ENCODE measurements around the gene ELL2. TPM values are rescaled to one million over a fixed set of nuclear protein-coding genes. Genes with fewer than 3 reads are reported as not detected.

The ELL2 gene
- 10 to 100 TPM; 82.6 to 96.8 TPM for total RNA-seq

DNA sequence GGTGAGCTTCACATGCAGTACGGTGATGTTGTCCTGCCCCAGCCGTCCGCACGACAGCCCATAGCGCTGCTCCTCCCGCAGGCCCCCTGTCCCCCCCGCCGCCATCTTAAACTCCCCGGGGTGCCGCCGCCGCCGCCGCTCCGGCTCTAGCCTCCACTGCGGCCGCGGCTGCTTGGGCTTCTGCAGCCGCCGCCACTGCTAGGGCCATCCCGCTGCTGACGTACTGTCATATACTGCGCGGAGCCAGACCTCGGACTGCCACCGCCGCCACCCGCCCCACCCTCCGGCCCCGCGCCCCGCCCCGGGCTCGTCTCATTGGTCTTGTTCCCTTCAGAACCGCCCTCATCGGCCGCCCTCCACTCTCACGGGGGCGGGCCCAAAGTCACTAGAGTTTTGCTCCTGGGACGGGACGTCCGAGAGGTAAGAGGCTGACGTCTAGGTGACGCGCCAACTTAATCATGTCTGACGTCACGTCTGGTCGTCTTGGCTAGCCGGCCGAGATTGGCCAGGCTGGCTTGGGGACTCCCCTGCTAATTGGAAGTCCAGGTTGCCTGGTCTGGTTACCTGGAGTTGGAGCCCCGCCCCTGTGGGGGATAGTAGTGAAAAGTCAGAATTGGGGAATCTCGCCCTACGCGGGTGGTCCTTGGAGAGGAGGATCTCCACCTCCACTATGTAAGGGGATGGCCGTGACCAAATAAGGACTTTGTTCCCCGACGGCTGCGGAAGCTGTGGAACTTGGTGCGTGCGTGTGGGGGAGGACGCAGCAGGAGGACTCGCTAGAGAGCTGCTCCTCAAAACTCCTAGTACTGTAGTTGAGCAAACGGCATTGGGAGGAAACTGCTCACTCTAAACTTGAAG lies at the start of gene ELL2:
Gene ELL2, minus strand, starts transcription at position 235 of the 858 bp plus-strand sequence. Its CDS starts 130 bp downstream, at position 105.
- POLR2A ChIA-PET = interaction anchor here (1.5 kb wide), 1 partner anchor 100 kb away, joined by 3 read pairs; no protein-coding TSS in a partner anchor
- CTCF ChIA-PET = interaction anchor here (0.6 to 1.2 kb wide), 4 partner anchors 44 to 375 kb away, joined by 3 read pairs; no protein-coding TSS in a partner anchor

DNA sequence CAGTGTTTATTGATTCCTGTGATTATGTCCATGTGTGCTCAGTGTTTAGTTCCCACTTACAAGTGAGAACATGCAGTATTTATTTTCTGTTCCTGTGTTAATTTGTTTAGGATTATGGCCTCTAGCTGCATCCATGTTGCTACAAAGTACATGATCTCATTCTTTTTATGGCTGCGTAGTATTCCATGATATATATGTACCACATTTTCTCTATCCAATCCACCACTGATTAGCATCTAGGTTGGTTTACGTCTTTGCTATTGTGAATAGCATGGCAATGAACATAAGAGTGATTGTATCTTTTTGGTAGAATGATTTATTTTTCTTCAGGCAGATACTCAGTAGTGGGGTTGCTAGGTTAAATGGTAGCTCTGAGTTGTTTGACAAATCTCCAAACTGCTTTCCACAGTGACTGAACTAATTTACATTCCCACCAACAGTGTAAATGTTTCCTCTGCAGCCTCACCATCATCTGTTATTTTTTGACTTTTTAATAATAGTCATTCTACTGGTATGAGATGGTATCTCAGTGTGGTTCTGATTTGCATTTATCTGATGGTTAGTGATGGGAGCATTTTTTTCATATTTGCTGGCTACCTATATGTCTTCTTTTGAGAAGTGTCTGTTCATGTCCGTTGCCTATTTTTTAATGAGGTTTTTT lies 47.5 kb upstream of the ELL2 start:
- POLR2A ChIA-PET = no interaction called here
- CTCF ChIA-PET = no interaction called here

DNA sequence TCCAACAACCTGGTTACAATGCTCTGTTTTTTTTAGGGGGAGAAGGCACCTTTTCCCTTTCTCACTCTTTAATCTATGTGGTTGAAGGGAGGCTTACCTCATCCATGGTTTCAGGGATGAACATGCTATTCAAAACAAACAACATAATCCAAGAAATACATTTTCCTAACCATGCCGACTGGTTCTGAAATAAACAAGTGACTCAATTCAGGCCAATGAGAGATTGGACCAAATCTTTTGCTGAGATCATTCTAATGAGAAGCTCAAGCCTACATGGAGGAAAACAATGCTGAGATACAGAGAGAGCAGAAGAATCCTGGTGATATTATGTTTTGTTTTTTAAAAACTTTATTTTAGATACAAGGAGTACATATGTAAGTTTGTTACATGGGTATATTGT lies 46.8 kb upstream of the ELL2 start:
- ChIA-PET POLR2A (no interaction called here), CTCF (no interaction called here)

DNA sequence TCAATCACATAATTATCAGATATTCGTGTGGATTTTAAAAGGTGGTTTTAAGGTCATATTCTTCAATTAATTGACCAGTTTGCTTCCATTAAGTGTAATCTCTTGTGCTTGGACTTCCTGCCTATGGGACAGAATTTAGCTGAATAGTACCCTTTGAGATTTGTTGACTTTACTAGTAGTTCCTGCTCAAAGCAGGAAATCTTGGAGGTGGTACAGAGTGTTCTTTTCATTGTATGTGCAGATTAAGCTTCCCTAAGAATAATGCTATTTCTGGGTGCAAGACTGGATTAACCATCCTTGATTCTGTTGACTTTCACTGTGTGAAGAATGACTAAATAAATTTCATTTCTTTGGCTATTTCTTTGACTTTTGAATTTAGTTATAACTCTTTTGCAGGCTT lies 45.4 kb upstream of the ELL2 start:
- ChIA-PET POLR2A (no interaction called here), CTCF (no interaction called here)

DNA sequence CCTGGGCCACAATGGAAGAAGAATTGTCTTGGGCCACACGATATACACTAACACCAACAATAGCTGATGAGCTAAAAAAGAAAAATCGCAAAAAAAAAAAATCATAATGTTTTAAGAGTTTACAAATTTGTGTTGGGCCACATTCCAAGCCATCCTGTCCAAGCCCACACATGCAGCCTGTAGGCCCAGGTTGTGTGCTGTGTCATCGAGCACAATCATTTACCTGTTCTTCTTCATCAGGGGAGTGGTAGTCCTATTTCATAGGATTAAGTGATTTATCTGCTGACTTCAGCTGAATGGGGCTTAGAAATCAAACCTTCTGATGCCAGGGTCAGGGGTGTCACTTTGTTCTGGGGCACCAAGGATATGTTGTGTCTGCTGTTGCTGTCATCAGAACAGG lies 44.6 kb upstream of the ELL2 start:
- CTCF ChIA-PET = no interaction called here

DNA sequence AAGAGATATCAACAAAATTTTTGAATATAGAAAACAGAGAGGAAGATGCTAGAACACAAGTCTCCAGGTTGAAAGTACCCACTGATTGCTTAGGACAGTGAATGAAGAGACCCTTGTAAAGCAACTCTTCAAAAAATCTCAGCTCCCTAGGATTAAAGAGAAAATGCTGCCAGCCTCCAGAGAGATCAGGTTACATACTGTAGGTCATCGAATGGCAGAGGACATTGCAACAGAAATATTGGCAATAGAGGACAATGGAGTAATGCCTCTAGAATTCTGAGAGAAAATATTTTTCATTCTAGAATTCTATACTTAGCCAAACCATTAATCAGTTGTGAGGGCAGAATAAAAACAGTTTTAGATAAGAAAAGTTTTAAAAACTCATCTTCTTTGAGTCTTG lies 43.1 kb upstream of the ELL2 start:
- ChIA-PET CTCF (no interaction called here), POLR2A (no interaction called here)

More for the DNA sequence above, 44.6 kb upstream of the ELL2 start:
- POLR2A ChIA-PET = no interaction called here

DNA sequence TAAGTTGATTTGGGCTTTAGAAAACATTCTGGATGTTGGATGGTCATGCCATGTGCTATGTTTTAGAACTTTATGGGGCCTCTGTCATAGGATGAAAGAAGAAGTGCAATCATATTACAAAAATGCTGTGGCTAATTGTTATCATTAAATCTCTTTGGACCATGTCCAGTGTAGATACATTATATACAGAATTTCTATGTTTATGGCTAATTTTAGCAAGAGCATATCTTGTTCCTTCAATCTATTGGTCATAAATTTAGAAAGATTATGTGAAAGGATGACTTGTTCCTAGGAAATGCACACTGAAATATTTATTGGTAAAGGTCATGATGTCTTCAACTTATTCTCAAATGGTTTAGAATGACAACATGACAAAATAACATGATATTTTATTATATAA lies 42.4 kb upstream of the ELL2 start:
- POLR2A ChIA-PET = no interaction called here
- CTCF ChIA-PET = no interaction called here

DNA sequence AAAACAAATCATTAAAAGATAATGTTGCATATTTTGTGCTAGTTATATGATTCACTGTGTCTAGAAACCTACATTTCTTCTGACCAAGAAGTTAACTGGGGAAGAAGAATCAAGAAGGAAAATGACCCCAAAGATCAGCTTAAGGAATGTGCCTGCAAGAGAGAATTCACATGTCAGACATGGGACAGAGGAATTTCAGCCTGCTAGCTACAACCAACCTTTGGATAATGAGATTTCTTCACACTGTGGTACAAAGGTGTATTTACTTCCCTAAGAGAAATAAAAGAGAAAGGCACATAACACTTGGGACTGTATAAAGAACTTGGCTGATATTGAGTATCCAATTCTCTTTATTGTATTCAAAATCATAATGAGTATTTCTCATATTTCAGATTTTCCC lies 39.6 kb upstream of the ELL2 start:
- CTCF ChIA-PET = no interaction called here
- POLR2A ChIA-PET = no interaction called here

DNA sequence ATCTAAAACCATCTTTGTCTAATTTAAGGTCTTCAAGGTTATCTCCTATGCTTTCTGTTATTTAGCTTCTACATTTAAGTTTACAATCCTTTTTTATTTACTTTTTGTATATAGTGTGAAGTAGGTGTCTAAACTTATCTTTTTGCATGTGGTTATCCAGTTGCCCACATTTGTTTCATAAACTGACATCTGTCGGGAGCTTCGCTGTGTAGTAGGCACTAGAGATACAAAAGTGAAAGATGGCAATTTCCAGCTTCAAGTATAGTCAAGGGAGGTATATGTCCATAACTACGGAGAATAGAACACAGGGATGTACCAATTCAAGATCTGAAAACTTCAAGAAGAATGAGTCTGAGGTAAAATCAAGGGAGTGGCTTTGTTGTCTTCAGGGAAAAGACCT lies 38.7 kb upstream of the ELL2 start:
- CTCF ChIA-PET = no interaction called here
- POLR2A ChIA-PET = no interaction called here

DNA sequence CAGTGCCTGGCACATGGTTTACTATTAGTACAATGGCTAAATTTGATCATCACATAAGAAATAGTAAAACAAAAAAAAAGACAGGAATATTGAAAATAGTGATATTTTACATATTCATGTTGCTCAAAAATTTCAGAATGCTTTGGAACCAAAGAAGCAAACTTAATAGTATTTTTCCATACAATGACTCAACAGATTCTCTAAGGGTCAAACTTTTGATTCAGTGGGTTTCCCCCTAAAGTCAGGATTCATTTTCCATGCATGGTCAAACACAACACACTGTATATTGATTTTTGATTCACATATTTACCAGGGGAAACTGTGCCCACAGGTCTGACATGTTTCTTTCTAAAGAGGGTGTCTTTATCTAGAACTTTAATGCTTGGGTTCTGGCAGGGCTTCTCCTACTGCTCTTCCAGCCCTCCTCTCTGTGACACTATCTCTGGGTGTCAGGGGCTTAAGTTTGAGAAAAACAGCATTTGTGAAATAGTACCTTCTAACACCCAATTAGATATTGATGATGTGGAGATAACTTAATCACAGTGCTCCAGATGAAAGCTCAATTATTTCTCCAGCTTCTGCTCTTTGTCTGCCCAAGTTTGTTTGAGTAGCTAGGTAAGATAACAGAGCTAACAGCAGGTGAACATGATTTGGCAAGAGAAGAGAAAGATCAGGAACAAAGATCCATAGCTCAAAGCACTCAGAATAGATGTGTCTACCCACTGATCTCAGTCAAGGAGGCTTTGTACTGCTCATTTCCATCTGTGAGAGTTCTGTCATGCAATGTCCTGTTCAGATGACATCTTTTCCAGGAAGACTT lies 35.5 kb upstream of the ELL2 start:
- POLR2A ChIA-PET = no interaction called here
- CTCF ChIA-PET = no interaction called here

DNA sequence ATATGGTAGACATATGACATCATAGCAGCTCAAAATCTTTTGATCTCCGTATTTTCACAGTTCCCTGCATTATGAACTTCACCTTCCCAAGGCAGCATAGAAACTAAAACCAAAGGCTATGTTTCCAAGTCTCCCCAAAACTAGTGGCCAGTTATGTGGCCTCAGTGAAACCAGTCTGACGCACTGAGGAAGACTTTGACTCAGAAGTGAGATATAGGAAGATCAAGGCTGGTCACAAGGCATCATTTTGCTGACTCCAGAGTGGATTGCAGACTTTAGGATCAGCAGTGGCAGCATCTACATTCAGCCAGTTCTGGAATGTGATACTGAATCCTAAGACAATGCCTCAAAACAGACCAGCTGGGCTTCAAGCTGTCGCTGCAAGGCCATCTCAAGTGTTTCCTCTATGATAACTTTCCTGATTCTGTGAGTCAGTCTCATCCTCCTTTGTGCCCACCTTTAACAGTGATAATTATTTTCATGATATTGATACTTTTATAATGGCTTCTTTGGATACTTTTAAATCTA lies 34.4 kb upstream of the ELL2 start:
- CTCF ChIA-PET = no interaction called here

DNA sequence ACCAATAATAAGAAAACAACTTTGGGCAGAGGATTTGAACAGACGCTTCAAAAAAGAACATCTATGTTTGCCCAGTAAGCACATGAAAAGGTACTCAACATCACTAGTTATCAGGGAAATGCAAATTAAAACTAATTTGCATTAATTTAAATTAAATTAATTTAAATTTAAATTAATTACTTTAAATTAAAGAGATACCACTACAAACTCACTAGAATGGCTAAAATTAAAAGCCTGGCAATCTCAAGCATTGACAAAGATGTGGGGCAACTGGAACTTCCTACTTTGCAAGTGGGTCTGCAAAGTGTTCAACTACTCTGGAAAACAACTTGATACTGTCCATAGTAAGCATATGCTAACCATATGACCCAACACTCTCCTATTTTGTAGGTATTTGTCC lies 32.1 kb upstream of the ELL2 start:
- ChIA-PET CTCF (no interaction called here), POLR2A (no interaction called here)

More for the DNA sequence above, 34.4 kb upstream of the ELL2 start:
- POLR2A ChIA-PET = no interaction called here

DNA sequence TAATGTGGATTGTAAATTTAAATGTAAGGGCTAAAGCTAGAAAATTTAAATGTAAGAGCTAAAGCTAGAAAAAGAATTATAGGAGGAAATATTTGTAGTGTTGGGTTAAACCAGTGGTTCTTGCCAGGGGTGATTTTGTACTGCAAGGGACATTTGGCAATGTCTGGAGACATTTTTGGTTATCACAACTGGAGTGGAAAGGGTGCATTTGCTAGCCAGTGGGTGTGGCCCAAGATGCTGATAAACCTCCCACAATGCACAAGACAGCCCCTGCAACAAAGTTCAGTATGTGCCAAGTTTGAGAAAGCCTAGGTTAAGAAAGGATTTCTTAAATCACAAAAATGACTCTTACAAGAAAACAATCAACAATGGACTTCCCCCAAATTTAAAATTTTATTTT lies 31.6 kb upstream of the ELL2 start:
- CTCF ChIA-PET = no interaction called here
- POLR2A ChIA-PET = no interaction called here

DNA sequence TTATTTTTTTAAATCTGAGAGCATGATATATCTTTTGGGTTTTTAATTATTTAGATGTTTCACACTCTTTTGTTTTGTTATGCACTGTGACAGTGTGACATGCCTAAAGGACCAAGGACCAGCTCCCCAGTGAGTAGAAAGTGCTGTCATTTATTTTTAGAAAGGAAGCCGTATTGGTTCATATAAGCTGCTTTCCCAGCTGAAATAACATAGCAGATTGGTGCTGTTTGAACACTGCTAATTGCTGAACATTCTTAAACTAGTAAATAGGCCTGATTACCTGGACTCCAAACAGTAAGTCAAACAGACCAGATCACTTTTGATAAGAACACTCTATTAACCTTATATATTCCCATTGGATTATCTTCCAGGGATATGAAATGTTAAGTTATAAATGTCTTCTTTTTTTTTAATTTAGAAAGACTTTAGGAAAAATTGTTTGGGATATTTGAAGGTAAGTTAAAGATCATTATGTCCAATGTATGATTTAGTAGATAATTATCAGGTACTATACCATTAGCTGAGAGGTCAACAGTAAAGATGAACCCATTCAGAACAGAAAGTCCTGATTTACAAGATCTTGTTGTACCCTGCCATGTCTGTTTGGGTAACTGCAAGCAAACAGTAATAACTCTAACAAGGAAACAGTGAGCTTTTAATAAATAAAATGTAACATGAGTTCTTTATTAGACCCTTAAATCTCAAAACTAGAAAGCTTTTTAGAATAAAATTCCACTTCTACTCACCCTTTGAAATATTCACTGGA lies 27.8 kb upstream of the ELL2 start:
- ChIA-PET POLR2A (no interaction called here), CTCF (no interaction called here)

DNA sequence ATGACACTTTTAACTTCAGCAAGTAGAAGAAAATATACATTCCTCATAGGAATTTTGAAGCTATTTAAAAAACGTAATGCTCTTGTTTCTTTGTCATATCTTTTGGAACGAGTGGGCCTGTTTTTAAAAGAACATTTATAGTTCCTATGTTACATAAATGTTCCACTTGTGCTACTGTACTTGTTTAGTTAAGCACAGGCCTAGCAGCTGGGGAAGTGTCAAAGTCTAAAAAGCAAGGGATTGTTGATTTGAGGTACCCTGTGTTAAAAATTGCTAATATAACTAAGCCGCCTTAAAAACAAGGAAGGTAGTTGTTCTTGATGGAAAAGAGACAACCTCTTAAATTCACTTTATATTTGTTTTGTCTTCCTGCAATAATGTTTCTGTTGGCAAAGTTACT lies 27.2 kb upstream of the ELL2 start:
- CTCF ChIA-PET = interaction anchor here (0.6 kb wide), 1 partner anchor 433 kb away, joined by 5 read pairs; no protein-coding TSS in a partner anchor
- POLR2A ChIA-PET = no interaction called here

DNA sequence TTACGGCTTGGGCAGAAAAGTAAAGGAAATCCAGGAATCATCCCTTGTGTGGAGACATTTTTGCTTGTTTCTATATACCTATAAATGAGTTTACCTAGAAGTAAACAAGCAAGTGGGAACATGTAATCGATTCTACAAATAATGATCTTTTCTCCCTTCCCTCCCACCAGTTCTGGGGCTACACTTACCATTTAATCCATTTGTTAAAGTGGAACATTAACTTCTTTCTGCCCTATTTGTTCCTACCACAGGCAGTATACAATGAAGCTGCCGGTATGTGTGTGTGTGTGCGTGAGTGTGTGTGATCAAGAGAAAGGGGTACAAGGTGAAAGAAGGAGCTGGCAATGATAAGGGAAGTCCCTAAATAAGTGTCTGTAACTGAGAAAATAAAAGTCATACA lies 26.4 kb upstream of the ELL2 start:
- CTCF ChIA-PET = interaction anchor here (0.6 kb wide), 1 partner anchor 433 kb away, joined by 5 read pairs; no protein-coding TSS in a partner anchor
- POLR2A ChIA-PET = no interaction called here

DNA sequence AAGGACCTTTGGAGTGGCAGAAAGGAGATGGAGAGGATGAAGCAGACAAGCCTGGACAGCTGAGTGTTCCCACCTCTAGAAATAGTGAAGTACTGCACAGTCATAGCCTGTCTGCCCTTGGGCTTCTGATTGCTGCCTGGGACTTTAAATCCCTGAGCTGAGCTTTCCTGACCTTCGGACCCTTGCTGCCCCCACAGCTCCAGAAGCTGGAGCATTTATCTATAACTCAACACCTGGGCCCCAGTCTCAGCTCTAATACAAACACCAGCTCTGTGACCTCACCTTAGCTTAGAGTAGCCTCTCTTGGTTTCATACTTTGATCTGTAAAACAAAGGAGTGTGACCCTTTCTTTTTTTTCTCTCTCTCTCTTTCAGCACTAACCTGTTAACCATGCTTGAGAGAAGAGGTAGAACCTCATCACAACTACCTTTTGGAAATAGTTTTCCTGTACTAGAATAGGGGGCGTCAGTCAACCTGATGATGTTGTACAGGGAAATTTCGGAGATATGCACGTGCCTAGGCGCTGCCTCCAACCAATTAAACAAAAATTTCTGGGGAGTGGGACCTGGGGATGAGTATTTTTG lies 25.4 kb upstream of the ELL2 start:
- POLR2A ChIA-PET = no interaction called here
- CTCF ChIA-PET = no interaction called here

DNA sequence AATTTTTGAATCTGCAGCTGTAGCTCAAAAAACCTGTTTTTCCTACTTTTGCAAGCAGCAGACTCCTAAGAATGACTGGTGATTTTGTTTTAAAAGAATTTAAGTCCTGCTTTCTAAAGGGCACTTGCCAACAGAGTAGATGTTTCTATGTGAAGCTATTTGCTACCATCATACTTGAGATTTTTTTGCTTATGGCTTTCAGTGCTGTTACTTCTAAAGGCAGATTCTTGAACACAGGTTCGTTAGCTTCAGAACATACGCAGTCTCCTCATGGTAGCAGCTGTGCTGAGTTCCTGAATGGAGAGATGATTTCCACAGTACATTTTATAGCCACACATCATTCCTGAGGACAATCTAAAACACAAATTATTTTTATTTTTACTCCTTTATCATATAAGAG lies 24.4 kb upstream of the ELL2 start:
- ChIA-PET POLR2A (no interaction called here), CTCF (no interaction called here)

DNA sequence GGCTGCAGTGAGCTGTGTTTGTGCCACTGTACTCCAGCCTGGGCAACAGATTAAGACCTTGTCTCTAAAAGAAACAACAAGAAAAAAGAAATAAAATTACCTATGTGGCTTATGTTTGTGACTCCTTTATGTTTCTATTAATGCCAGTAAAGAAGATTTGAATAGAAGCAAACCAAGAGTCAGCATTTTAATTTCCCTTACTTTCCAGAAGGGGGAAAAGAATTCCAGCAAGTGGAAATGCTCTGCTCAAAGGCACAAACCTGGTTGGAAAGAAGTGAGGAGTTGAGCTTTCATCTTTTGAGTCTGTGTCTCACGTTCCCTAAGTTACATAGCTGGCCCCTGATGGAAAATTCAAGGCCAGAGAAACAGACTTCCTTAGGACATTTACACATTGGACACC lies 23.6 kb upstream of the ELL2 start:
- CTCF ChIA-PET = interaction anchor here (0.6 kb wide), 1 partner anchor 11 kb away, joined by 4 read pairs; no protein-coding TSS in a partner anchor
- POLR2A ChIA-PET = no interaction called here

All from activated CD8-positive, alpha-beta memory T cell treated with anti-CD3 and anti-CD28 coated beads for 36 hours (primary cell).